Endothelial cell of umbilical vein (primary cell): ENCODE data around the gene FAM149B1.

Experiments
- CTCF ChIP-seq, 2 donors: IDR thresholded peaks; 1 replicate in 1 of 2; 2 replicates in 1 of 2; pipeline ENCODE4 v1.5.1; 2011; ENCODE audit warnings: low read length in 2 of 2, mild to moderate bottlenecking in 2 of 2, moderate library complexity in 2 of 2, control low read depth in 1 of 2, inconsistent platforms in 1 of 2, low read depth in 1 of 2; ENCODE audit not compliant: insufficient read depth in 1 of 2; ENCODE audit errors: extremely low read depth in 1 of 2
- EZH2 ChIP-seq: IDR thresholded peaks from 2 replicates; pipeline ENCODE4 v1.6.1; 2012; ENCODE audit warnings: borderline replicate concordance, low read depth, mild to moderate bottlenecking, moderate library complexity, low read length, inconsistent platforms; ENCODE audit not compliant: severe bottlenecking
- JUN ChIP-seq: IDR thresholded peaks from 2 replicates; pipeline ENCODE4 v1.6.1; 2011; ENCODE audit warnings: borderline replicate concordance, low read depth; ENCODE audit not compliant: insufficient read length, insufficient read depth
- POLR2AphosphoS5 ChIP-seq: IDR thresholded peaks from 2 replicates; pipeline ENCODE4 v1.6.1; 2012; ENCODE audit warnings: low read depth, mild to moderate bottlenecking, control low read depth, low read length, moderate library complexity; ENCODE audit not compliant: insufficient read depth

GRCh38 chr10:73251683-73252444, 83.9 kb downstream of the FAM149B1 start:
- TF ChIP-seq CTCF (IDR thresholded peaks at IDR 0.05; ENCODE audit: extremely low read depth in 1 of 2, insufficient read depth in 1 of 2, low read depth in 1 of 2, low read length in 2 of 2) = no peak
- no peak for TF ChIP-seq POLR2AphosphoS5
- TF ChIP-seq JUN = no peak
- no peak for TF ChIP-seq EZH2
